Spleen (tissue), 7 donors: Measurements from ENCODE around the gene DAB2.

Experiments
- CTCF ChIP-seq, 11 experiments: fragments of 200-600 bp in 7 of 11; fragments of 450-650 bp in 4 of 11; sonication (generic) in 4 of 11; IDR thresholded peaks in 8 of 11; conservative IDR thresholded peaks in 3 of 11; 1 replicate in 7 of 11; 2 replicates in 4 of 11; pipeline versions ENCODE4 v1.4.0 to v1.8.0; 2016 to 2021; ENCODE audit warnings: antibody characterized with exemption in 11 of 11, inconsistent platforms in 4 of 11, mild to moderate bottlenecking in 1 of 11
- POLR2A ChIP-seq, 3 donors: fragments of 450-650 bp; IDR thresholded peaks; one replicate each; pipeline ENCODE4 v1.5.1; 2017; ENCODE audit warnings: antibody characterized with exemption in 3 of 3, mild to moderate bottlenecking in 1 of 3
- POLR2AphosphoS5 ChIP-seq, 3 donors: sonication (generic); formaldehyde crosslinking; IDR thresholded peaks; one replicate each; pipeline ENCODE4 v1.5.1; 2017; ENCODE audit warnings: antibody characterized with exemption in 3 of 3
- donor health status: DM: no; HTN: no; CAD: no; lungs with moderate emphysema.
- donor health status: DM: no; HTN: no; CAD: no.
- donor health status: DM: no; HTN: no; CAD: no.

- TF ChIP-seq POLR2AphosphoS5 (IDR thresholded peaks at IDR 0.05) (no peak), CTCF (IDR thresholded peaks at IDR 0.05 in 8 of 11, conservative IDR thresholded peaks at IDR 0.05 in 3 of 11) (no peak), POLR2A (IDR thresholded peaks at IDR 0.05) (no peak)
Observed at GRCh38 chr5:39471836-39472508, 47.2 kb upstream of the DAB2 start.
